ENCODE measurements around the gene OPA1.

- TF ChIP-seq CTCF (IDR thresholded peaks at IDR 0.05; ENCODE audit: low read depth, low read length, missing input control) (no peak), REST (IDR thresholded peaks at IDR 0.05) (no peak), ATF3 (IDR thresholded peaks at IDR 0.05) (no peak)
Observed at GRCh38 chr3:193656878-193657282, 63.9 kb downstream of the OPA1 start.
